ENCODE results near the gene GPS1.
"Not testable (repeated sequence)": the region's sequence is repeated elsewhere in the genome, so short reads cannot be mapped to it uniquely, and the experiment has no call there.

- TF ChIP-seq CTCF (IDR thresholded peaks at IDR 0.05; ENCODE audit: low read depth, low read length, missing input control); ATF3 (IDR thresholded peaks at IDR 0.05); TAF1 (conservative IDR thresholded peaks at IDR 0.05); HNF4A (conservative IDR thresholded peaks at IDR 0.05); ZBTB33 (IDR thresholded peaks at IDR 0.05); MAX (IDR thresholded peaks at IDR 0.05); YY1 (IDR thresholded peaks at IDR 0.05); RAD21 (IDR thresholded peaks at IDR 0.05); SP1 (IDR thresholded peaks at IDR 0.05); FOXA1 (IDR thresholded peaks at IDR 0.05); HNF4G (IDR thresholded peaks at IDR 0.05); NR2F2 (IDR thresholded peaks at IDR 0.05); REST (IDR thresholded peaks at IDR 0.05); GABPA (IDR thresholded peaks at IDR 0.05 in 1 of 2, conservative IDR thresholded peaks at IDR 0.05 in 1 of 2): not testable (repeated sequence)
Measured at GRCh38 chr17:82038796-82039409, 12.8 kb upstream of the GPS1 start.

Measured in liver (tissue), 3 donors.